ENCODE measurements around the gene HOXB5.

DNA sequence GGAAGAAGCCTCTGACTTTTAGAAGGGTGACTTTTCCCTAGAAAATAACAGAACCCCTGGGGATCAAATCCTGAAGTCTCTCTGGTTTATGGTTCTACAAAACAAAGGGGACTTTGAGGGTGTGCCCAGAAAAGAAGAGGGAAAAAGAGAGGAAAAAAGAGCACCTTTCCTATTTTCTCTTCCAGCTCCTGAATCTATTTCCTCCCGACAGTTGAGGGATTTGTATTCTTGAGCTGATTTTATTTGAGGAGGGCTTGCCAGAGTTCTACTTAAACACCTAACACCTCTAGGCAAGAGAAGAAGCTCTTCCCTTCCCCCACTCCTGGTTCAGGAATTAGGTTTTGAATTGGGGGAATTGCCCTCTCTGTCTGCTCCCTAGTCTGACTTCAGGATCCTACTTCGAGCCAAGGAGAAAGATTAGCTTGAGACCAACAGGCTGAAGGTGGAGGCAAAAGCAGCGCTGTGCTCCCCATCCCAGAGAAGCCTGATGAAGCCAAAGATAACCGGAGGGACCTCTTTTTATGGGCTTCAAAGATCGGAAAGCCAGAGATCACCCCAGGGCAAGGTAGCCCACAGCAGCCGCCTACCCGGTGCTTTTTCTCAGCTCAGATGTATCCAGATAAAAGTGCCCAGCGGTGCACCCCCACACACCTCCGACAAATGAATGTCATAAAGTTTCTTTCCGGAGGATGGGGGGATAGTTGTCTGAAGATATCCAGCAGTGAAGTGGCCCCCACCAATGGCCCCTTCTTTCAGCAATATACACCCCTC is 4.3 kb downstream of the HOXB5 start:
- TF ChIP-seq, protein P1, sequence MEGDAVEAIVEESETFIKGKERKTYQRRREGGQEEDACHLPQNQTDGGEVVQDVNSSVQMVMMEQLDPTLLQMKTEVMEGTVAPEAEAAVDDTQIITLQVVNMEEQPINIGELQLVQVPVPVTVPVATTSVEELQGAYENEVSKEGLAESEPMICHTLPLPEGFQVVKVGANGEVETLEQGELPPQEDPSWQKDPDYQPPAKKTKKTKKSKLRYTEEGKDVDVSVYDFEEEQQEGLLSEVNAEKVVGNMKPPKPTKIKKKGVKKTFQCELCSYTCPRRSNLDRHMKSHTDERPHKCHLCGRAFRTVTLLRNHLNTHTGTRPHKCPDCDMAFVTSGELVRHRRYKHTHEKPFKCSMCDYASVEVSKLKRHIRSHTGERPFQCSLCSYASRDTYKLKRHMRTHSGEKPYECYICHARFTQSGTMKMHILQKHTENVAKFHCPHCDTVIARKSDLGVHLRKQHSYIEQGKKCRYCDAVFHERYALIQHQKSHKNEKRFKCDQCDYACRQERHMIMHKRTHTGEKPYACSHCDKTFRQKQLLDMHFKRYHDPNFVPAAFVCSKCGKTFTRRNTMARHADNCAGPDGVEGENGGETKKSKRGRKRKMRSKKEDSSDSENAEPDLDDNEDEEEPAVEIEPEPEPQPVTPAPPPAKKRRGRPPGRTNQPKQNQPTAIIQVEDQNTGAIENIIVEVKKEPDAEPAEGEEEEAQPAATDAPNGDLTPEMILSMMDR (IDR thresholded peaks at IDR 0.05; ENCODE audit: low read depth, low read length), result no peak
- no peak for TF ChIP-seq EZH2phosphoT487 (IDR thresholded peaks at IDR 0.05; ENCODE audit: low read depth)
